HG02759 (cell line): ENCODE measurements around the gene PRDX1.

Experiments
- ATAC-seq: cut with Tn5 transposase; IDR thresholded peaks from one replicate; pipeline ENCODE4 v1.9.1; 2021; ENCODE audit warnings: mild to moderate bottlenecking, moderate library complexity; ENCODE audit not compliant: unreplicated experiment

PRDX1 gene

DNA sequence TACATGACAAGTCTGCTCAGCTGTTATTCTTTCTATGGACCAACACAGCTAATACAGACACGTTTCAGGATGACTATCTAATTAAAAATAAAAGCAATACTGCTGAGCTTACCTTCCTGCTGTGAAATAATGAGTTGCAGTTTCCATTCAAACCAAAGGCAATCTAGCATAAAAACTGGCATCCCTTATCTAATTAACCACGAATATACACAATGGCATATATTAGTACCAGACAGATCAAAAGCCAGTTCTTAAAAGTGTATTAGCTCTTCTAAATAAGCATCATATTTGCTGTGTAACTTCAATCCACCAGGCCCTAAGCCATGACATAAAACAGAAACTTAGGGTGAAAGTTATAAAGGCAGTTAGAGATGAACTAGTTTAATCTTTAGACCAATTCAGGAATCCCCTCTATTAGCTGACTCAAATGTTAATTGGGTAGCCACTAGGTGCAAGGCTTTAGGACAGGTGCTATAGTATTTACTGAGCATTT lies 51.3 kb downstream of the PRDX1 start:
- peak; percentile 54 for ATAC-seq

DNA sequence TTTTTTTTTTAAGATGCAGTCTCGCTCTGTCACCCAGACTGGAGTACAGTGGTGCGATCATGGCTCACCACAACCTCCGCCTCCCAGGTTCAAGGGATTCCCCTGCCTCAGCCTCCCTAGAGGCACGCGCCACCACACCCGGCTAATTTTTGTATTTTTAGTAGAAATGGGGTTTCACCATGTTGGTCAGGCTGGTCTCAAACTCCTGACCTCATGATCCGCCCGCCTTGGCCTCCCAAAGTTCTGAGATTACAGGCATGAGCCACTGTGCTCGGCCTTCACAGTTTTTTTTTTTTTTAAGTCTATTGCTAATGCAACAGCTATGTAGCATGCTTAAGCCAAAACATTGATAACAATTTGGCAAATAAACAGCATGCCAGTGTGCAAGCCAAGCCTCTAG lies 54.3 kb downstream of the PRDX1 start:
- ATAC-seq = peak; percentile 65

DNA sequence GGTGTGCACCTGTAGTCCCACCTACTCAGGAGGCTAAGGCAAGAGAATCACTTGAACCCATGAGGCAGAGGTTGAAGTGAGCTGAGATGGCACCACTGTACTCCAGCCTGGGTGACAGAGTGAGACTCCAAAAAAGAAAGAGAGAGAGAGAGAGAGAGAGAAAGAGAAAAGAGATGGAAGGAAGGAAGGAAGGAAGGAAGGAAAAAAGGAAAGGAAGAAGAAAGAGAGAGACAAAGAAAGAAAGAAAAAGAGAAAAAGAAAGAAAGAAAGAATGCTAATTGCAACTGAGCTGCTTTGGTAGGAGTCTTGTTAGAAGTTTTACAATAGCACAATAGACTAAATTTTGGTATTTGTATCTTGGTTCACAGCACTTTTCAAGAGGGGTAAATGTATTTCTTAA lies 56.4 kb downstream of the PRDX1 start:
- ATAC-seq = no peak
